Measurements from ENCODE around the gene SPECC1. TPM values are rescaled to one million over a fixed set of nuclear protein-coding genes. Genes with fewer than 3 reads are reported as not detected.

Gene SPECC1
- total and polyA plus RNA-seq, 2 donors (not counting 3 experiments of a cell fraction or from before 2014, with no cell fraction given): 5.3 to 20.4 TPM

- Histone ChIP-seq H3K4me2 (ENCODE audit: insufficient read depth, low read length) (peak overlapping the region; percentile 16), H3K4me1 (ENCODE audit: control insufficient read depth, extremely low read depth, insufficient read depth, low read length) (peaks cover 7% of the 10 kb centered on the region), H3K9me3 (replicated peaks; ENCODE audit: control insufficient read depth, insufficient read depth, low read length) (no peaks in the 10 kb centered on the region), H3K4me3 (replicated peaks in 1 of 3; ENCODE audit: insufficient read depth in 1 of 3, low read depth in 1 of 3, low read length in 3 of 3) (peak overlapping the region; percentile 33 to 52 (median 49)), H3K36me3 (ENCODE audit: control insufficient read depth in 2 of 2, extremely low read depth in 1 of 2, insufficient read depth in 2 of 2, low read length in 2 of 2) (no peaks in the 10 kb centered on the region), H3K79me2 (ENCODE audit: control insufficient read depth, insufficient read depth, low read length) (no peaks in the 10 kb centered on the region), H4K20me1 (replicated peaks; ENCODE audit: control insufficient read depth, extremely low read depth, insufficient read depth, low read length) (no peaks in the 10 kb centered on the region), H3K27me3 (ENCODE audit: control insufficient read depth in 2 of 2, insufficient read depth in 2 of 2, low read length in 2 of 2) (peaks cover 0 to 9% of the 10 kb centered on the region in 2 experiments), H3K9ac (replicated peaks; ENCODE audit: extremely low read depth, insufficient read depth, low read length) (peak overlapping the region; percentile 53), H3K27ac (ENCODE audit: insufficient read depth, low read depth, low read length) (no peak overlapping the region), H3K9me1 (replicated peaks; ENCODE audit: control insufficient read depth, extremely low read depth, insufficient read depth, low read length) (no peaks in the 10 kb centered on the region), H2AFZ (ENCODE audit: low read depth, low read length) (peak overlapping the region; percentile 89)
- DNase-seq (ENCODE audit: low read depth, low spot score): peak; percentile 11
- no TSS peak for BruUV-seq (replicated peaks)
- intact Hi-C loops (cut with micrococcal nuclease): loop anchor here (5.0 to 10.0 kb wide), 2 partner anchors 51 to 1398 kb away; no protein-coding TSS in a partner anchor
- POLR2A ChIA-PET: no interaction called here
- dilution Hi-C loops (cut with MboI; ENCODE audit: extremely low pct_ligation_motif_present, low sequenced_read_pairs): no loop called here
- TF ChIP-seq EZH2 (IDR thresholded peaks at IDR 0.05; ENCODE audit: borderline replicate concordance, low read depth, low read length, severe bottlenecking) (peak; percentile 80), POLR2AphosphoS5 (IDR thresholded peaks at IDR 0.05; ENCODE audit: insufficient read depth, low read depth, low read length) (peak; percentile 10), JUN (IDR thresholded peaks at IDR 0.05; ENCODE audit: borderline replicate concordance, insufficient read depth, insufficient read length, low read depth) (no peak)
- peak; percentile 21 for FAIRE-seq
- CTCF ChIA-PET: interaction anchor here (1.1 to 1.2 kb wide), 2 partner anchors 50 to 163 kb away, joined by 3 to 5 read pairs; no protein-coding TSS in a partner anchor
Measured at GRCh38 chr17:20156196-20157000, 147.2 kb downstream of the SPECC1 start.

GRCh38 chr17:20157001-20157310 lies 147.8 kb downstream of the SPECC1 start:
- dilution Hi-C loops (cut with MboI; ENCODE audit: extremely low pct_ligation_motif_present, low sequenced_read_pairs) (no loop called here), intact Hi-C loops (cut with micrococcal nuclease) (loop anchor here (5.0 to 10.0 kb wide), 2 partner anchors 50 to 1398 kb away; no protein-coding TSS in a partner anchor)
- CTCF ChIA-PET: no interaction called here
- DNase-seq (ENCODE audit: low read depth, low spot score) (no peak), FAIRE-seq (no peak)
- Histone ChIP-seq H4K20me1 (replicated peaks; ENCODE audit: control insufficient read depth, extremely low read depth, insufficient read depth, low read length) (no peaks in the 10 kb centered on the region), H3K27me3 (ENCODE audit: control insufficient read depth in 2 of 2, insufficient read depth in 2 of 2, low read length in 2 of 2) (peaks cover 0 to 9% of the 10 kb centered on the region in 2 experiments), H3K79me2 (ENCODE audit: control insufficient read depth, insufficient read depth, low read length) (no peaks in the 10 kb centered on the region), H3K4me2 (ENCODE audit: insufficient read depth, low read length) (peak overlapping the region; percentile 16), H3K9me3 (replicated peaks; ENCODE audit: control insufficient read depth, insufficient read depth, low read length) (no peaks in the 10 kb centered on the region), H3K4me3 (replicated peaks in 1 of 3; ENCODE audit: insufficient read depth in 1 of 3, low read depth in 1 of 3, low read length in 3 of 3) (peak overlapping the region in 2 of 3 experiments; percentile 49 to 52), H3K36me3 (ENCODE audit: control insufficient read depth in 2 of 2, extremely low read depth in 1 of 2, insufficient read depth in 2 of 2, low read length in 2 of 2) (no peaks in the 10 kb centered on the region), H3K4me1 (ENCODE audit: control insufficient read depth, extremely low read depth, insufficient read depth, low read length) (peaks cover 7% of the 10 kb centered on the region), H3K9me1 (replicated peaks; ENCODE audit: control insufficient read depth, extremely low read depth, insufficient read depth, low read length) (no peaks in the 10 kb centered on the region), H3K27ac (ENCODE audit: insufficient read depth, low read depth, low read length) (no peak overlapping the region), H3K9ac (replicated peaks; ENCODE audit: extremely low read depth, insufficient read depth, low read length) (no peak overlapping the region), H2AFZ (ENCODE audit: low read depth, low read length) (no peak overlapping the region)
- TF ChIP-seq POLR2A (IDR thresholded peaks at IDR 0.05; ENCODE audit: low read depth, low read length) (no peak), MYC (IDR thresholded peaks at IDR 0.05; ENCODE audit: low read depth, low read length) (no peak), FOS (IDR thresholded peaks at IDR 0.05; ENCODE audit: borderline replicate concordance, insufficient read depth, low read length) (no peak), GATA2 (IDR thresholded peaks at IDR 0.05; ENCODE audit: insufficient read depth, insufficient read length, low read depth, low read length) (no peak), JUN (IDR thresholded peaks at IDR 0.05; ENCODE audit: borderline replicate concordance, insufficient read depth, insufficient read length, low read depth) (no peak)
- TSS peak; percentile 35 for BruUV-seq (replicated peaks)
- POLR2A ChIA-PET: no interaction called here
